Spleen (tissue), 11 donors: ENCODE data around the gene SFTPB. TPM values are rescaled to one million over a fixed set of nuclear protein-coding genes. Genes with fewer than 3 reads are reported as not detected.

Source experiments
- DNase-seq: peaks from one replicate; pipeline ENCODE4 v3.0.0-alpha.2; 2020
- H3K27ac ChIP-seq, 8 donors: fragments of 200-600 bp; sonication (generic) in 7 of 8; 1 replicate in 4 of 8; 2 replicates in 4 of 8; pipeline versions ENCODE4 v1.5.0 to v1.8.0; 2016 to 2021; ENCODE audit warnings: inconsistent platforms in 4 of 8, mild to moderate bottlenecking in 4 of 8, moderate library complexity in 1 of 8
- H3K27me3 ChIP-seq, 7 donors: fragments of 200-600 bp; sonication (generic) in 6 of 7; replicated peaks in 1 of 7; 1 replicate in 4 of 7; 2 replicates in 3 of 7; pipeline versions ENCODE4 v1.5.0 to v1.8.0; 2016 to 2021; ENCODE audit warnings: inconsistent platforms in 3 of 7, mild to moderate bottlenecking in 1 of 7
- H3K36me3 ChIP-seq, 6 donors: fragments of 200-600 bp; sonication (generic) in 5 of 6; 1 replicate in 4 of 6; 2 replicates in 2 of 6; pipeline versions ENCODE4 v1.5.0 to v1.8.0; 2016 to 2021; ENCODE audit warnings: inconsistent platforms in 2 of 6
- H3K4me1 ChIP-seq, 6 donors: fragments of 200-600 bp; sonication (generic) in 5 of 6; 1 replicate in 3 of 6; 2 replicates in 3 of 6; pipeline versions ENCODE4 v1.5.0 to v1.8.0; 2016 to 2021; ENCODE audit warnings: inconsistent platforms in 3 of 6
- H3K4me3 ChIP-seq, 8 donors: fragments of 200-600 bp; sonication (generic) in 7 of 8; 1 replicate in 4 of 8; 2 replicates in 4 of 8; pipeline versions ENCODE4 v1.5.0 to v1.8.0; 2016 to 2021; ENCODE audit warnings: inconsistent platforms in 4 of 8, mild to moderate bottlenecking in 4 of 8, moderate library complexity in 2 of 8
- H3K9me3 ChIP-seq, 8 donors: fragments of 200-600 bp; sonication (generic) in 7 of 8; 1 replicate in 4 of 8; 2 replicates in 4 of 8; pipeline versions ENCODE4 v1.5.0 to v1.8.0; 2016 to 2021; ENCODE audit warnings: inconsistent platforms in 4 of 8
- CTCF ChIP-seq, 11 experiments: fragments of 200-600 bp in 7 of 11; fragments of 450-650 bp in 4 of 11; sonication (generic) in 4 of 11; IDR thresholded peaks in 8 of 11; conservative IDR thresholded peaks in 3 of 11; 1 replicate in 7 of 11; 2 replicates in 4 of 11; pipeline versions ENCODE4 v1.4.0 to v1.8.0; 2016 to 2021; ENCODE audit warnings: antibody characterized with exemption in 11 of 11, inconsistent platforms in 4 of 11, mild to moderate bottlenecking in 1 of 11
- POLR2A ChIP-seq, 3 donors: fragments of 450-650 bp; IDR thresholded peaks; one replicate each; pipeline ENCODE4 v1.5.1; 2017; ENCODE audit warnings: antibody characterized with exemption in 3 of 3, mild to moderate bottlenecking in 1 of 3
- POLR2AphosphoS5 ChIP-seq, 3 donors: sonication (generic); formaldehyde crosslinking; IDR thresholded peaks; one replicate each; pipeline ENCODE4 v1.5.1; 2017; ENCODE audit warnings: antibody characterized with exemption in 3 of 3
- WGBS, 5 donors: extraction: QIAGEN DNeasy Blood & Tissue Kit in 3 of 5; methylation state at CpG; one replicate each; pipeline versions ENCODE4 v1.1.5 to v1.1.7; 2013 to 2018; 5-methylcytosine and 5-hydroxymethylcytosine counted together
- intact Hi-C: fragments of 100-400 bp; cut with DNase I; formaldehyde crosslinking; loops from one replicate; pipeline ENCODE4 v1.15.0; 2023; ENCODE audit warnings: low total_unique reads
- polyA plus RNA-seq, 3 donors: library from polyadenylated mRNA; stranded (reverse); fragments of 200-250 nt; gene quantifications; one replicate each; pipeline ENCODE4 v1.2.1, GENCODE V29; 2013
- total RNA-seq, 7 donors: library from RNA; depleted of rRNA in 3 of 7; stranded (reverse); fragments of >200 nt in 3 of 7; fragmentation: NEBNext Ultra II Directional in 4 of 7; extraction: Animal tissue kit (Norgen Biotek cat#: 25700) in 4 of 7; gene quantifications; one replicate each; pipeline versions ENCODE4 v1.1.0 to v1.2.1, GENCODE V29; 2016 to 2021
- donor health status: healthy with polysubstance abuse.
- donor health status: DM: no; HTN: no; CAD: no; lungs with moderate emphysema.
- donor health status: DM: no; HTN: no; CAD: no.
- donor health status: Bipolar disorder and iron deficiency.
- donor health status: healthy.
- donor health status: DM: no; HTN: no; CAD: no.
- donor health status: DM: yes; HTN: yes; CAD: no.

SFTPB gene
- total and polyA plus RNA-seq, 10 donors: 0.59 to 4.0 (median 2.0) TPM; not detected in 6

GRCh38 chr2:85656468-85656867 lies 11.5 kb downstream of the SFTPB start:
- Histone ChIP-seq H3K4me1 (peaks cover 0 to 8% (median 4%) of the 10 kb centered on the region in 6 donors), H3K27ac (no peak overlapping the region), H3K36me3 (peaks cover 0 to 85% (median 25%) of the 10 kb centered on the region in 6 donors), H3K27me3 (no peaks in the 10 kb centered on the region), H3K4me3 (no peak overlapping the region), H3K9me3 (no peaks in the 10 kb centered on the region)
- intact Hi-C loops: no loop called here
- no peak for TF ChIP-seq POLR2A (IDR thresholded peaks at IDR 0.05)
- TF ChIP-seq POLR2AphosphoS5 (IDR thresholded peaks at IDR 0.05): no peak
- TF ChIP-seq CTCF (IDR thresholded peaks at IDR 0.05 in 8 of 11, conservative IDR thresholded peaks at IDR 0.05 in 3 of 11): no peak
- no peak for DNase-seq
- 81 to 89% (median 85%) methylated on average over 3 of the region's 3 CpGs for WGBS, 5 donors

GRCh38 chr2:85655961-85656417 lies 12.0 kb downstream of the SFTPB start:
- no peak for TF ChIP-seq POLR2AphosphoS5 (IDR thresholded peaks at IDR 0.05)
- TF ChIP-seq CTCF (IDR thresholded peaks at IDR 0.05 in 8 of 11, conservative IDR thresholded peaks at IDR 0.05 in 3 of 11): no peak
- no peak for TF ChIP-seq POLR2A (IDR thresholded peaks at IDR 0.05)
- no peak for DNase-seq
- peaks cover 0 to 86% (median 30%) of the 10 kb centered on the region in 6 donors for H3K36me3 ChIP-seq
- intact Hi-C loops: no loop called here
- H3K4me1 ChIP-seq: peaks cover 0 to 5% (median 1%) of the 10 kb centered on the region in 6 donors
- no peaks in the 10 kb centered on the region for H3K9me3 ChIP-seq
- no peak overlapping the region for H3K4me3 ChIP-seq
- H3K27ac ChIP-seq: no peak overlapping the region
- WGBS, 5 donors: 84 to 89% (median 87%) methylated on average over 7 of the region's 7 CpGs
- H3K27me3 ChIP-seq: no peaks in the 10 kb centered on the region

- H3K36me3 ChIP-seq: peaks cover 0 to 97% (median 49%) of the 10 kb centered on the region in 6 donors
- H3K27me3 ChIP-seq: no peaks in the 10 kb centered on the region
- TF ChIP-seq POLR2AphosphoS5 (IDR thresholded peaks at IDR 0.05) (no peak), CTCF (IDR thresholded peaks at IDR 0.05 in 8 of 11, conservative IDR thresholded peaks at IDR 0.05 in 3 of 11) (no peak), POLR2A (IDR thresholded peaks at IDR 0.05) (no peak)
- no peak overlapping the region for H3K4me3 ChIP-seq
- no peak for DNase-seq
- H3K27ac ChIP-seq: no peak overlapping the region
- intact Hi-C loops: no loop called here
- no peaks in the 10 kb centered on the region for H3K9me3 ChIP-seq
- peaks cover 0 to 7% (median 0%) of the 10 kb centered on the region in 6 donors for H3K4me1 ChIP-seq
- 53 to 69% (median 65%) methylated on average over 3 of the region's 3 CpGs for WGBS, 5 donors
Measured at GRCh38 chr2:85653996-85654395, 14.0 kb downstream of the SFTPB start.

GRCh38 chr2:85652056-85652455 lies 15.9 kb downstream of the SFTPB start:
- Histone ChIP-seq H3K4me1 (peaks cover 0 to 25% (median 15%) of the 10 kb centered on the region in 6 donors), H3K4me3 (no peak overlapping the region), H3K27ac (no peak overlapping the region), H3K36me3 (peaks cover 3 to 99% (median 64%) of the 10 kb centered on the region in 6 donors), H3K9me3 (no peaks in the 10 kb centered on the region), H3K27me3 (no peaks in the 10 kb centered on the region)
- intact Hi-C loops: no loop called here
- DNase-seq: no peak
- WGBS, 5 donors: 85 to 98% (median 96%) methylated on average over 2 of the region's 2 CpGs
- no peak for TF ChIP-seq POLR2AphosphoS5 (IDR thresholded peaks at IDR 0.05)
- no peak for TF ChIP-seq CTCF (IDR thresholded peaks at IDR 0.05 in 8 of 11, conservative IDR thresholded peaks at IDR 0.05 in 3 of 11)
- no peak for TF ChIP-seq POLR2A (IDR thresholded peaks at IDR 0.05)
